NT2/D1 (cell line): ENCODE measurements around the gene SMCO3.

Experiments used
- SUZ12 ChIP-seq: IDR thresholded peaks from 2 replicates; pipeline ENCODE4 v1.6.1; 2011; ENCODE audit not compliant: insufficient read length, insufficient read depth; ENCODE audit errors: extremely low read depth
- ZNF274 ChIP-seq: IDR thresholded peaks from 2 replicates; pipeline ENCODE4 v1.6.1; 2011; ENCODE audit warnings: mild to moderate bottlenecking, low read depth, low read length

DNA sequence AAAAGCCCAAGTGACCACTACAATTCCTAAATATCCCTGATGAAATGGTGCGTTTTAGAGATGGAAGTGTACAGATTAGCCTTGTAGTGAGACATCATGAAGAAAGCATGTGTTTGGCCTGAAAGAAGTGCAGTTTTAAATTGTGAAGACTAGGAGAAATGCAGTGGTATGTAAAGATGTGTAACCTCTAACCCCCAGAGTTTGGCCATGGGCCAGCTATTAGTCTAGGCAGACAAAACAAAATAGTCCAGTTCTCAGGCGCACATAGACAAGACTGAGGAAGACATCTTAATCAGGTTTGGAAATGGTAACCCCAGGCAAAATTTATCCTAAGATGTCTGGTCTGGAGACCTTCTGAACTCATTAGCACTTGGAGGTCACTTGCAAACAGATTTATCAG, 34.1 kb downstream of the SMCO3 start:
- TF ChIP-seq ZNF274 (no peak), SUZ12 (no peak)
